Medulla oblongata (tissue), 1 donor: ENCODE data around the gene PTAR1.
A peak's percentile ranks its signal among the peaks of the same experiment; 100 is the strongest.
"Not testable (repeated sequence)": the region's sequence is repeated elsewhere in the genome, so short reads cannot be mapped to it uniquely, and the experiment has no call there.

Experiments used
- DNase-seq: peaks from one replicate; pipeline ENCODE4 v3.0.0-alpha.2; 2015; ENCODE audit errors: extremely low spot score

Gene PTAR1, protein sequence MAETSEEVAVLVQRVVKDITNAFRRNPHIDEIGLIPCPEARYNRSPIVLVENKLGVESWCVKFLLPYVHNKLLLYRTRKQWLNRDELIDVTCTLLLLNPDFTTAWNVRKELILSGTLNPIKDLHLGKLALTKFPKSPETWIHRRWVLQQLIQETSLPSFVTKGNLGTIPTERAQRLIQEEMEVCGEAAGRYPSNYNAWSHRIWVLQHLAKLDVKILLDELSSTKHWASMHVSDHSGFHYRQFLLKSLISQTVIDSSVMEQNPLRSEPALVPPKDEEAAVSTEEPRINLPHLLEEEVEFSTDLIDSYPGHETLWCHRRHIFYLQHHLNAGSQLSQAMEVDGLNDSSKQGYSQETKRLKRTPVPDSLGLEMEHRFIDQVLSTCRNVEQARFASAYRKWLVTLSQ

DNA sequence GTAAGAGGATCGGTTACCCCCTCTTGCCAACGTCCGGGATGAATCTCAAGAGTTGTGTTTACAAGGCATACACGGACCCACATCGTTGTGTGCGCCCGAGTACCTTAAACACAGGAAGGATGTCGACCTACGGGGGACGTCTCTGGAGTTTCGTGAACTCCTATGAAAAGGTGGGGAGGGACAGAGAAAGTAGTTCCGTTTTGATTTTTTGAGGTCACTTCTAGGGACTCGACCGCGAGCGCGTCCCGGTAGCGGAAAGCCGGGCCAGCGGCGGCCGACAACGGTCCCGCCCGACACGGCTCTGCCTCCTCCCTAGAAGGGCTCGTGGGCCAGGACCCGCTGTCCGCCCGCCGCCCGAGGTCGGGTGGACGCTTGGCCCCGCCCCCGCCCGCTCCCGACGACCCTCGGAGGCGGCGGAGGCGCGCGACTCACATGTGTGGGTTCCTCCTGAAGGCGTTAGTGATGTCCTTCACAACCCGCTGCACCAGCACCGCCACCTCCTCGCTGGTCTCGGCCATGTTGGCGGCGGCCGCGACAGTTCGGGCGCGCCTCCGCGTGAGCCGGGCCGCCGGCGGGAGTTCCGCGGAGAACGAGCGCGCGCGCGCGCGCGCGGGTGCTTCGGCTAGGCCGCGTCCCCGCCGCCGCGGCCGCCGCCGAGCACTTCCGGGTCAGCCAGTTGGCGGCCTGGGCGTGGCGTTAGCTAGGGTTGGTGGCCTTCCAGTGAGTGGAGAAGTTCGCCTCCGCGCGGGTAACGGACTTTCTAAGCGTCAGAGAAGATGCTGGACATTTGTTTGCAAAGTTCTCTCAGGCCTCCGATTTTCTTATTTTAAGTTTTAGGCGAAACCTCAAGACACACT is at the start of gene PTAR1:
PTAR1 (minus strand) TSS at position 591 of the 857 bp plus-strand sequence; CDS start at position 518, 73 bp downstream.
- peak; percentile 93 for DNase-seq

DNA sequence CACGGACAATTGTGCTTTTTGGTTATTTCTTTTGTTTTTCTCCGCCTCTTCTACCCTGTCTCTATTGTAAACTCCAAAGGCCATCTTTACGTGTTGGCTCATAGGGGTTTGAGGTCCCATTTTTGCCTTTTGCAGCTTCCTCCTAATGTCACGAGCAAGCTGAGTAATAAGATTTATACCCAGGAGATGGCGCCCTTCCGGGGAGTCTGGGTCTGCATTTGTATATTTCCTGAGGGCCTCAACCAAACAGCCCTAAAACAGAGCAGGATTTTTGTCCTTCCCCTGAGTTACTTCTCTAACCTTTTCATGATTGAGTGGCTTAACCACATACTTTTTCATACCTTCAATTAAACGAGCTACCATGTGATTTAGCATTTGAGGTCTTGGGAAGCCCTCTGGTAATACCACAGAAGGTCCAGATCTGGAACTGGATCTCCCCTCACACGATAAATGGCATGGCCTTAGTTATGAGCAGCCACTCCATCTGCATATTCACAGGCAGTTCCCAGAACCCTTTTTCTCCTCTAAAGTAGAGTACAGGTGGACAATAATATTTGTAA is 49.6 kb upstream of the PTAR1 start:
- no peak for DNase-seq

DNA sequence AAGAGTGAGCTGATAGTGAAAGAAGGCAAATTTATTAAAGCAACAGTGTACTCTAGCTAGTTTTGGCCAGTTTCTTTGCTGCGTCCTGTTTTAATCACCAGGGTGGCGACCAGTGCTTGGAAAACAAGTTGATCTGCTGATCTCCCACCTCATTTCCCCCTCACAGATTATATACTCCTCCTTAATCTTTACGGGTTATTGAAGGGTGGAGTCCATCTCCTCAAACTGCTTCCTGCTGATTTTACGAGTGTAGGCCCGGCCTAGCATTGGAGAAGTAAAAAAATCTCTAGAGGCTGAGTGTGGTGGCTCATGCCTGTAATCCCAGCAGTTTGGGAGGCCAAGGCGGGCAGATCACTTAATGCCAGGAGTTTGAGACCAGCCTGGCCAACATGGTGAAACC is 46.8 kb upstream of the PTAR1 start:
- no peak for DNase-seq

DNA sequence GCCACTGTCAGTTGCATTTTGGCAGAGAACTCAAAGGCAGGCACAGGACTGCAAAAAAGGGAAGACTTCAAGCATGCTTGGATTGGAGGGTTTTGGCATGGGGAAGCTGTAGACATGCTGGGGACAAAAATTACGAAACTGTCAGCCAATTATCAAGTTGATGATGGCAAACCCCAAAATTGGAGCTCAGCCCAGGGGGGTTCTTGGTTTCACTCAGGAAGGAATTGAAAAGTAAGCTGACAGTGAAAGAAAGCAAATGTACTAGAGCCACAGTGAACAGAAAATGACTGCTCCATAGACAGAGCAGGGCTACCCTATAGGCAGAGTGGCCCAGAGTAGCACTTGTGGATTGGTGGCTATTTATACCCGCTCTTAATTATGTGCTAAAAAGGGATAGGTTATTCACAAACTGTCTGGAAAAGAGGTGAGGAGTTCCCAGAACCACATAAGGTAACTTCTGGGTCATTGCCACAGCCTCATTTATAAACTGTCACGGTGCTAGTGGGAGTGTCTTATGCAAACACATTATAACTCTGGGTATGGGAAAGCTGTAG is 46.2 kb upstream of the PTAR1 start:
- DNase-seq = peak; percentile 76

DNA sequence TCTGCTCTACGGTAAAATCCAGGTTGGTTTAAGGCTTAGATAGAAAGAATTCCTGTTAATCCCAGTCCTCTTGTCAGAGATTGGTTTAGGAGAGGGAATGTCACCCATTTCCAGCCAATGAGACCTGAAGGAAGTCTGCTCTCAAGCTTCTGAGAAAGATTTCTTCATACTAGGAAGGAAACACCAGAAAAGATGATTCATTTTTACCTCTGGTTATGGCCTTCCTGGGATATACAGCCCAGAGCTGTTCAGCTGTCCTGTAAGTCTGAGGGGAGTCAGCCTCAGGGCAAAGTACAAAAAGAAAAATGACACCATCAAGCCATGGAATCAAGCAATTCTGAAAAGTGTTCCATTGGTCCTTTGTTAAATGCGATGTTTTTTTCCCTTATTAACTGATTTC is 42.2 kb upstream of the PTAR1 start:
- no peak for DNase-seq

DNA sequence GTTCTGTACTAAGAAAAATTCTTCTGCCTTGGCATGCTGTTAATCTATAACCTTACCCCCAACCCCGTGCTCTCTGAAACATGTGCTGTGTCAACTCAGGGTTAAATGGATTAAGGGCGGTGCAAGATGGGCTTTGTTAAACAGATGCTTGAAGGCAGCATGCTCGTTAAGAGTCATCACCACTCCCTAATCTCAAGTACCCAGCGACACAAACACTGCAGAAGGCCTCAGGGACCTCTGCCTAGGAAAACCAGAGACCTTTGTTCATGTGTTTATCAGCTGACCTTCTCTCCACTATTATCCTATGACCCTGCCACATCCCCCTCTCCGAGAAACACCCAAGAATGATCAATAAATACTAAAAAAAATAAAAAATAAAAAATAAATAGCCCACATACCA is 40.2 kb upstream of the PTAR1 start:
- DNase-seq = not testable (repeated sequence)

DNA sequence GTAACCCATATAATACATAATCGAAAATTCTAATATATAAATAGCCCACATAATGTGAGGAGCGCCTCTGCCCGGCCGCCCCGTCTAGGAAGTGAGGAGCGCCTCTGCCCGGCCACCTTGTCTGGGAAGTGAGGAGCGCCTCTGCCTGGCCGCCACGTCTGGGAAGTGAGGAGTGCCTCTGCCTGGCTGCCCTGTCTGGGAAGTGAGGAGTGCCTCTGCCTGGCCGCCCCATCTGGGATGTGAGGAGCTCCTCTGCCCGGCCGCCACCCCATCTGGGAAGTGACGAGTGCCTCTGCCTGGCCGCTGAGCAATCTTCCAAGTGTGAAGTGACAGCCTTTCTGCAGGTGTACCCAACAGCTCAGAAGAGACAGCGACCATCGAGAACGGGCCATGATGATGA is 39.7 kb upstream of the PTAR1 start:
- DNase-seq = not testable (repeated sequence)

DNA sequence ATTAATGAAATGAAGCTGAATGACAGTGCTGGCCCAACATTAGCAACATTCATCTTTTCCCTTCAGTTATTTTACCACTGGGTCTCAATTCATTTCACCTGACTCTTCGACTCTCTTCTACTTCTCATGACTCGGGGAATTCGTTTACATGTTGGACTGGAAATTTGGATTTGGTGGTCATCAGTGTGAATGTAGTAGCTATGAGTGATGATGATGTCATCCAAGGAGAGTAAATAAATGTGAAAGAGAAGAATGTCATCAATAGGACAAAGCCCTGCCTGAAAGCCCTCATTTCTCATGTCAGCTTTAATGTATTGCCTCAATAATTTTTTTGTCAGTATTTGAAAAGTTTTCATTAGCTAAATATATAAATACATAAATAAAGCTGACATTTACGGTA is 38.9 kb upstream of the PTAR1 start:
- no peak for DNase-seq

DNA sequence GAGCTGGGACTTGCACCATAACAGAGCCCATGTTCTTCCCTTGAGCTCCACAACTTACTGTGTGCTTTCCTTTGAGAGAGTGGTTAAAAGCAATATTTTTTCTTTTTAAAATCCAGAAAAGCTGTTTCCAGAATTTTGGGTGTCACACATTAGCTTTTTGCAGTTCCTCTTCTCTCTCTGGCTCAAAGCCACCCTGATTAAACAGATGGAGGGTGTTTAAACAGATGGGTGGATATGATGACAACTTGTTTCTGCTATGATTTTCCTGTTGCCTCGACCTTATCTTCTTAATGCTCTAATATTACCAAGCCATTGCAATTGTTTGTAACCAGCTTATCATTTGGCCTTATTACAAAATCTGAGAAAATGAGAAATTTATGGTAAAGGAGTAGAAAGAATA is 37.9 kb upstream of the PTAR1 start:
- DNase-seq = no peak

DNA sequence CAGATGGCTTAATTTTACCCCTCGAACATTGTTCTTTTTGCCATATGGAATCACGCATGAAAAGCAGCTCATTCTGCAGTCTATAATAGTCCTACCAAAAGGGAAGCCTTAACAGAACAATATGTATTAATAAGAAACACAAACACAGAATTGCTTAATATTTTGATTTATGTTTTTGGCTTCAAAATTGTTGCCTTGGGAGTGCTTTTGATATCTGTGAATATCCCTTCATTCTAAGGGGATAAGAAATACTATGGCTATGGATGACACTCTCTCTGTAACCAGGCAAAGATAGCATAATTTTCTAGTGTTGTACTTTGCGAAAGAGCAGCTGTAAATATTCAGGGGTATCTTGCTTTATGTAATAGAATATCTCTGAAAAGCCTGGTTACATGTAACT is 34.5 kb upstream of the PTAR1 start:
- no peak for DNase-seq

DNA sequence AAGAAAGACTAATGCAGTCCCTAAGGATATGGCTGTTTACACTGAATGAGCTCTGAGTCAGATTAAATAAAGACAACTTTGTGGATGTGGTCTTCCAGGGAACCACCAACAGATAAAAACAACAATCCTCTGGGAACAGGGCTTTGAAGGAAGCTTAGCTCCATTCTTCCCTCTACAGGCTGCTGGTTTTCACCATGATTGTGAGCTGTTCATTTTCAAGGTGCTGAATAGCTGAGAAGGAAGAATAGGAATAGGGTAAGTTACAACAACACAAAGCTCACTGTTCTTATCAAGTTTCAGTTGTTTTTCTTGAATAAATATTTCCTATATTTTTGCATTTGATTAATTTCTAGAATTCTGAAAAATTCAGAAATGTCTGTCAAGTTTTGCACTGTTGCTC is 25.9 kb upstream of the PTAR1 start:
- no peak for DNase-seq

DNA sequence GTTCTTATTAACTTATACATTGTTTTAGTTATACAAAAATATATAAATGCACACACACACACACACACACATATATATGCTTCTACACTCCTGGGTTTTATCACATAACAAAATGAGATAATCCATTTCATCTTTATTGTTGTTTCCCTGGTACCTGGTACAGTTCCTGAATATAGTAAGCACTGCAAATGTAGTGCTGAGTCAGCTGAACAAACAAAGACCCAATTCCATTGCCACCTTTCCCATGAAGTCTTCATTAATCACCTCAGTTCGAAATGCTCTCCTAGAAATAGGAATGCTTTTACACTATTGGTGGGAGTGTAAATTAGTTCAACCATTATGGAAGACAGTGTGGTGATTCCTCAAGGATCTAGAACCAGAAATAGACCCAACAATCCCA is 13.4 kb upstream of the PTAR1 start:
- DNase-seq = no peak

DNA sequence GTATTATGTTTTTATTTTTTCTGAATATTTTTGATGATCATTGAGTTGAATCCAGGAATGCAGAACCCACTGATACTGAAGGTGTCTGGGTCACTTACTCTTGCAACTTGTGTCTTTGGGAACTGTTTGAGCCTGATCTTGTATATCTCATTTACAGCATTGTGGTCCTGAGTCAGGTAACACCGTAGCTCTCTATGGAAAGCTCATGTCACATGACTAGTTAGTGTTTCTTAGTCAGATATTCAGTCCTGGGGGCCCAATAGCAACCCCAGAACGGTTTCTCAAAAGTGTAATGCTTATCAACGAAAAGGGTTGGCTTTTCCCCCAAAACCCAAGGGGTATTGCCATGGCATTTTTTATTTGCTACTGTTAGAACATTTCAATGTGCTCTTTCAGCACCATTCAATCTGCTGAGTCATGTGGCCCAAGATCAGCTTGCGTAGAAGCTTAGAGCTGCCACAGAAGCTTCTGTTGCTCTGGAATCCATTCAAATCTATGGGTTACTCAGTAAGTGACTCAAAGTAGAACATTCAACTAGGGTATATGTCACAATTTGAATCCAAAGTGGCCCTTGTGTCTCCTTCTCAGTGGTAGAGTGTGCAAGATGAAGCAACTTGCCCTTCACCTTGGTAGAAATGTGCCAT is 12.1 kb upstream of the PTAR1 start:
- no peak for DNase-seq

DNA sequence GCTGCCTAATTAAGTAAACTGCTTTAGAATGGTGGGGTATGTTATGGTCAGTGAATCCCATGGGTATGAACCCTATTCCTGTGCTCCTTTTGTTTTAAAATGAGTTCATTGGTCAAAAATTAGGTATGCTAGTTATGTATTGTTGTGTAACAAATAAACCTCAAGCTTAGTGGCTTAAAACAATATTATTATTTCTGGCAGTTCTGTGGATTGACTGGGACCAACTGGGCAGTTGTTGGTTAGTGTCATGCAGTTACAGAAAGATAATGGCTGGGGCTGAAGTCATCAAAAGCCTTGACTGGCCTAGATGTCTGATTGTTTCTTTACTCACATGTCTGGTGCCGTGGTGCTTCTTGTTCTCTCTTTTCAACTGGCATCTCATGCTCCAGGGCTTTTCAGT is 8.9 kb upstream of the PTAR1 start:
- DNase-seq = no peak

DNA sequence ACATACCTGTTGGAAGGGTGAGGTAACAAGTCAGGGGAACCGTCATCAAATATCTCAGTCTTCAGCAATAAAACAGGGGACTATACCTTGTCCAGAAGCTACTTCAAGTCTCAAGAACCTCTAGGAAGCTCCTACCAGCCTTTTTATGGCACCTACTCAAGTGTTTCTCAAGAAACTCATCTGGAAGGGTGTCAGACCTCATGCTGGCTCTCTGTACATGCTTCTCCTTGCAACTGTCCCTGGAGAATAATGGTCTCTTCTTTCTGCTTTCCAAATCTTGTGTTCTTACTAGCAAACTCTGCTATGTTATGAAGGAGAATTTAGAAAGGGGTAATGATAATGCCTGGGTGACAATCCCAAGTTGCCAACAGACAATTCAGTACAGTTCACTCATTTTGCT is 8.3 kb upstream of the PTAR1 start:
- DNase-seq = no peak

DNA sequence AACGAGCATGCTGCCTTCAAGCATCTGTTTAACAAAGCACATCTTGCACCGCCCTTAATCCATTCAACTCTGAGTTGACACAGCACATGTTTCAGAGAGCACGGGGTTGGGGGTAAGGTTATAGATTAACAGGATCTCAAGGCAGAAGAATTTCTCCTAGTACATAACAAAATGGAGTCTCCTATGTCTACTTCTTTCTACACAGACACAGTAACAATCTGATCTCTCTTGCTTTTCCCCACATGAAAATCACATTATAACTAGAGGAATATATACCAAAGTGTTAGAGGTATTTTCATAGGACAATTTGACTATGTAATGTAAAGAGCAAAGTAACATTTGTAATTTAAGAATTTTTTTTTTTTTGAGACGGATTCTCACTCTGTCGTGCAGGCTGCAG is 4.1 kb upstream of the PTAR1 start:
- not testable (repeated sequence) for DNase-seq

DNA sequence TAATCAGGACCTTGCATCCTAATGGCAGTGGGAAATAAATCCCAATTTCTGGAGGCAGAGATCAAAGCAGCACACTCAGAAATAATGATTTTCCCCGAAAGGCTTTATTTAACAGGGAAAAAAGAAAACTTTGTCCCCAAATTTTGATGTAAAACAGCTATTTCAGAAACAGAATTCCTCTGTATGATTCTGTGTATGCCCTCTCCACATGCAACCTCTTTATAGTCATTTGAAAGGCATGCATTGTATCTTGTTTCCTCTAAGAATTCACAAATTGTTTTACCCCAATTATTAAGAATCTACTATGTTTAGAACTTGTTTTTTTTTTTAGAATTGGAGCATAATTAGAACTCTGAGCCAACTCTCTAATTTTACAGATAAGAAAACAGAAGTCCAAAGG is 2.7 kb upstream of the PTAR1 start:
- no peak for DNase-seq

DNA sequence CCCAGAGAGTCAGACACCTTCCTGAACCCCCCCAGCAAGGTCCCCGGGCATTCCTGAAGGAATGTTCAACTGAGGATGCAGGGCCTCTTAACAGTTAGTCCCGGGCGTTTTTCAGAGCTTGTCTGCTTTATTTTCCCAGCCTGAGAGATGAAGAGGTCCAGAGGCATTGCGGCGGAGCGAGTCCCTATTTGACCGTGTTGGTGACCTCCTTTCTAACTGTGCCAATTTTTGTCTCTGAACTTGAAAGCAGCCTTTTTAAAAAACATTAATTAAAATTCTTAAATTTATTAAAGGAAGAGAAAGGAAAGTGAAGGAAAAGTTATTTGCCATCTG is 433 bp upstream of the PTAR1 start:
- no peak for DNase-seq

DNA sequence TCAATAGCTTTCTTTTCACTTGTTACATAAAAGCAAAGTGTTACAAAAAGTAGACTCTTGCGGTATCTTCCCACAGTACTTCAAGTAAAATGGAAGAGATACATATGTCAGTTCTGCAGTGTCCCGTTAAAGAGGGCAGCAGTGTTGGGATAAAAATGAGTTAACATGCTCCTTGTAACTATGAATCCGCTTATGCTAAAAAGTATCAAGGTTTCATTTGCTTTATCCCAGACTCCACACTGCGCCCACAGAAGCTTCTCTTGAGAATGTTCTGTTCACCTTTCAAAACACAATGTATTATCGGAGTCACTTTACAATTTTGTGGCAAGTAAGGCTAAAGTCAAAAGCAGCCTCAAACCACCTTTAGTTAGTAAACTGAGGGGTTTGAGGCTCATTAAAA is 790 bp downstream of the PTAR1 start:
- DNase-seq = peak; percentile 63

DNA sequence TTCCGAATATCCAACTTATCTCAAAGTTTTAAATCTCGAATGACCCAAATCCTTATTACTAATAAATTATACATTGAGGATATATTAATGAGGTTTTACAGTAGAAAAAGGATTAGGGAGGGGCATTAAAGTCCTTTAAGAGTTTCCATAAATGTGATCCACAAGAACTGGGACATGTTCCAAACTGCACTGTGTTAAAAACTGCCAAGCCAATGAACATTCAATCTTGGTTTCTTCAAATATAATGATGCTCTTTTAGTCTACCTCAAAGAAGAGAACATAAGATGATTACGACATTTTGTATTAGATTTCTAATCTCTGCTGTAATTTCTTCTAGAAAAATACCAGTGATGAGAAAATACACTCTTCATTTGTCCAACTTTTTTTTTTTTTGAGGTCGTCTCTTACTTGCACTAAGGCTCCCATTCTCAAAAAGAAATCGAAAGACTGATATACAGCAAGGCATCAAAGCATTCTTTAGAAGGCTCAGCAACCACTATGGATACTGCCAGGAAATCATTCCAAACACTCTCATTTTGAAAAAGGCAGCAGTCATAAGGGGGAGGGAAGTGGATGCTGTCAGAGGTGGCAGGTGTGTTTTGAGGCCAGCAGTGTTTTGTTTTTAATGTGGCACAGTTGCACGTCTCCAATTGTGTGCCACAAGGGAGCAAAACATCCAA is 1.7 kb downstream of the PTAR1 start:
- peak; percentile 35 for DNase-seq

DNA sequence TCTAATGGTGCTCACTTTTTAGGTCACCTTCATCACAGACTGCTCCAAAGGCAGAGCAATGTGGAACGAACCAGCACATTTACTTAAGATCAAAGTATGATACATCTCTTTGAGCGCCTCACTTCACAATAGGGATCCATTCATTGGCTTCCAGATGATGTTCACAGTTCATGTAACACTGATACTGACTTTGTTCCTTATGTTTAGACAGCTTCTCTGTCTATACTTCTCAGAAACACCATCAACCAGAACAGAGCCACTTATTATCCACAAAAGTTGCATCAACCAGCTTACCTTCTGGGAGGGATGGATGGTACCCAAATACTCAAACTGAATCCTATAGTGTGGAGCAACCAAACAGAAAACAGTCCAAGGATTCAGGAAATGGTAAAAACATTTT is 4.6 kb downstream of the PTAR1 start:
- DNase-seq = no peak
